Measurements from ENCODE around the gene PLEKHA8. TPM values are rescaled to one million over a fixed set of nuclear protein-coding genes. Genes with fewer than 3 reads are reported as not detected.
A peak's percentile ranks its signal among the peaks of the same experiment; 100 is the strongest.

Gene PLEKHA8
- total RNA-seq, 1 experiment from 2014 or later = 38.1 TPM

GRCh38 chr7:30022991-30023390, 5.2 kb upstream of the PLEKHA8 start:
- POLR2A ChIA-PET = no interaction called here
- H3K27ac Mint-ChIP-seq = no peak overlapping the region
- no peaks in the 10 kb centered on the region for H3K9me3 Mint-ChIP-seq
- TF ChIP-seq IRF1 (CRISPR knock-in tag; IDR thresholded peaks at IDR 0.05) (no peak), E2F4 (CRISPR knock-in tag; IDR thresholded peaks at IDR 0.05; ENCODE audit: borderline replicate concordance, low read depth) (no peak), ATF3 (CRISPR knock-in tag; conservative IDR thresholded peaks at IDR 0.05) (no peak), ZNF416 (CRISPR knock-in tag; IDR thresholded peaks at IDR 0.05) (no peak), ZNF396 (CRISPR knock-in tag; IDR thresholded peaks at IDR 0.05; ENCODE audit: borderline replicate concordance) (no peak)
- TF ChIP-seq, protein P1, sequence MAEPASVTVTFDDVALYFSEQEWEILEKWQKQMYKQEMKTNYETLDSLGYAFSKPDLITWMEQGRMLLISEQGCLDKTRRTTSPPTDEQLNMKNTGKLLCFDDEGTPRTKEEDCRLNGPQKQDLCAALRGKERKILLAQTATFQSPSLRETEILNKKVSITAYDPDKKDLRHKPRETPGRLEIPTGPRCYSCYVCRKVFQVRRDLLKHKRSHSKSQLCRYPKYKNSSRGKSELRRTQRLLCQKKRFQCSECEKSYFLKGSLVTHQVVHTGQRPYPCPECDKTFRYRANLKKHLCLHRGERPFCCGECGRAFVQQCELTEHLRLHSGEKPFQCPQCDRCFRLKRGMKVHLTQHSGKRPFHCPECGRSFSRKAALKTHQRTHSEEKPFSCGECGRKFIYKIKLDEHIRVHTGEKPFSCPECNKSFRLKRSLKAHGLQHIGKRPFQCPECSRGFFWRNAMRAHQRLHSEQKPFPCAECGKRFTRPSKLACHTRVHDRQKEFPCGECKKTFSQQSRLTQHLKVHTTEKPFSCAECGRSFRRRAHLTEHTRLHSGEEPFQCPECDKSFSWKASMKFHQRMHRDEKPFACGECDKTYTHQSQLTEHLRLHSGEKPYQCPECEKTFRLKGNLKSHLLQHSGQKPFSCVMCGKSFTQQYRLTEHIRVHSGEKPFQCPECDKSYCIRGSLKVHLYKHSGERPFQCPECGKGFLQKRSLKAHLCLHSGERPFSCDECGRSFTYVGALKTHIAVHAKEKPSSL (CRISPR knock-in tag; conservative IDR thresholded peaks at IDR 0.05) = no peak
- no peaks in the 10 kb centered on the region for H3K27me3 Mint-ChIP-seq (ENCODE audit: low read depth)
- DNase-seq (ENCODE audit: low spot score) (no peak), ATAC-seq (no peak)
- peaks cover 30% of the 10 kb centered on the region for H3K4me1 Mint-ChIP-seq
- peak overlapping the region; percentile 40; the same call in 1 of the 2 replicates for H3K4me3 Mint-ChIP-seq
- H3K36me3 Mint-ChIP-seq = peaks cover 21% of the 10 kb centered on the region
- CTCF ChIA-PET = interaction anchor here (0.8 kb wide), 1 partner anchor 11 kb away, joined by 3 read pairs; no protein-coding TSS in a partner anchor

- peak overlapping the region; percentile 40 for H3K4me3 Mint-ChIP-seq
- no peaks in the 10 kb centered on the region for H3K9me3 Mint-ChIP-seq
- DNase-seq (ENCODE audit: low spot score) (no peak), ATAC-seq (no peak)
- ChIA-PET CTCF (interaction anchor here (0.8 kb wide), 1 partner anchor 11 kb away, joined by 3 read pairs; no protein-coding TSS in a partner anchor), POLR2A (no interaction called here)
- peaks cover 16% of the 10 kb centered on the region for H3K36me3 Mint-ChIP-seq
- peaks cover 30% of the 10 kb centered on the region for H3K4me1 Mint-ChIP-seq
- TF ChIP-seq, protein P2, sequence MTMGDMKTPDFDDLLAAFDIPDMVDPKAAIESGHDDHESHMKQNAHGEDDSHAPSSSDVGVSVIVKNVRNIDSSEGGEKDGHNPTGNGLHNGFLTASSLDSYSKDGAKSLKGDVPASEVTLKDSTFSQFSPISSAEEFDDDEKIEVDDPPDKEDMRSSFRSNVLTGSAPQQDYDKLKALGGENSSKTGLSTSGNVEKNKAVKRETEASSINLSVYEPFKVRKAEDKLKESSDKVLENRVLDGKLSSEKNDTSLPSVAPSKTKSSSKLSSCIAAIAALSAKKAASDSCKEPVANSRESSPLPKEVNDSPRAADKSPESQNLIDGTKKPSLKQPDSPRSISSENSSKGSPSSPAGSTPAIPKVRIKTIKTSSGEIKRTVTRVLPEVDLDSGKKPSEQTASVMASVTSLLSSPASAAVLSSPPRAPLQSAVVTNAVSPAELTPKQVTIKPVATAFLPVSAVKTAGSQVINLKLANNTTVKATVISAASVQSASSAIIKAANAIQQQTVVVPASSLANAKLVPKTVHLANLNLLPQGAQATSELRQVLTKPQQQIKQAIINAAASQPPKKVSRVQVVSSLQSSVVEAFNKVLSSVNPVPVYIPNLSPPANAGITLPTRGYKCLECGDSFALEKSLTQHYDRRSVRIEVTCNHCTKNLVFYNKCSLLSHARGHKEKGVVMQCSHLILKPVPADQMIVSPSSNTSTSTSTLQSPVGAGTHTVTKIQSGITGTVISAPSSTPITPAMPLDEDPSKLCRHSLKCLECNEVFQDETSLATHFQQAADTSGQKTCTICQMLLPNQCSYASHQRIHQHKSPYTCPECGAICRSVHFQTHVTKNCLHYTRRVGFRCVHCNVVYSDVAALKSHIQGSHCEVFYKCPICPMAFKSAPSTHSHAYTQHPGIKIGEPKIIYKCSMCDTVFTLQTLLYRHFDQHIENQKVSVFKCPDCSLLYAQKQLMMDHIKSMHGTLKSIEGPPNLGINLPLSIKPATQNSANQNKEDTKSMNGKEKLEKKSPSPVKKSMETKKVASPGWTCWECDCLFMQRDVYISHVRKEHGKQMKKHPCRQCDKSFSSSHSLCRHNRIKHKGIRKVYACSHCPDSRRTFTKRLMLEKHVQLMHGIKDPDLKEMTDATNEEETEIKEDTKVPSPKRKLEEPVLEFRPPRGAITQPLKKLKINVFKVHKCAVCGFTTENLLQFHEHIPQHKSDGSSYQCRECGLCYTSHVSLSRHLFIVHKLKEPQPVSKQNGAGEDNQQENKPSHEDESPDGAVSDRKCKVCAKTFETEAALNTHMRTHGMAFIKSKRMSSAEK (CRISPR knock-in tag; IDR thresholded peaks at IDR 0.05; ENCODE audit: borderline replicate concordance) = no peak
- TF ChIP-seq FOXK1 (CRISPR knock-in tag; IDR thresholded peaks at IDR 0.05) = no peak
- no peak for TF ChIP-seq ZNF263 (CRISPR knock-in tag; IDR thresholded peaks at IDR 0.05; ENCODE audit: low read depth)
- H3K27me3 Mint-ChIP-seq (ENCODE audit: low read depth) = no peaks in the 10 kb centered on the region
- no peak overlapping the region for H3K27ac Mint-ChIP-seq
These were observed 4.7 kb upstream of the PLEKHA8 start for GRCh38 chr7:30023524-30023923.

- ATAC-seq = peak; percentile 89
- CTCF ChIA-PET = interaction anchor here (1.0 kb wide), 1 partner anchor 9 kb away, joined by 3 read pairs; no protein-coding TSS in a partner anchor
- DNase-seq (ENCODE audit: low spot score) = peak; percentile 96
- H3K4me3 Mint-ChIP-seq = no peak within 1 kb of the TSS; the same call in 1 of the 2 replicates
- POLR2A ChIA-PET = interaction anchor here (1.7 kb wide), 1 partner anchor 38 kb away, joined by 5 read pairs; no protein-coding TSS in a partner anchor
- no peaks in the 10 kb centered on the region for H3K27me3 Mint-ChIP-seq (ENCODE audit: low read depth)
- H3K9me3 Mint-ChIP-seq = no peaks in the 10 kb centered on the region
- H3K36me3 Mint-ChIP-seq = peaks cover 15% of the 10 kb centered on the region
- peaks cover 30% of the 10 kb centered on the region for H3K4me1 Mint-ChIP-seq
- H3K27ac Mint-ChIP-seq = peak within 1 kb of the TSS; percentile 98
- TF ChIP-seq MXD4 (CRISPR knock-in tag; IDR thresholded peaks at IDR 0.05; ENCODE audit: borderline replicate concordance) (no peak), GTF2I (CRISPR knock-in tag; conservative IDR thresholded peaks at IDR 0.05) (no peak), JUN (CRISPR knock-in tag; IDR thresholded peaks at IDR 0.05) (no peak), ZNF423 (CRISPR knock-in tag; IDR thresholded peaks at IDR 0.05) (0 out of 2 replicates have a peak, but pooled peaks have one; percentile 9), NFYB (CRISPR knock-in tag; conservative IDR thresholded peaks at IDR 0.05; ENCODE audit: low read depth) (peak; percentile 91), ZNF232 (CRISPR knock-in tag; IDR thresholded peaks at IDR 0.05) (0 out of 2 replicates have a peak, but pooled peaks have one; percentile 18), GABPB1 (CRISPR knock-in tag; IDR thresholded peaks at IDR 0.05) (peak; percentile 37; the same call in 1 of the 2 replicates), ETV6 (CRISPR knock-in tag; IDR thresholded peaks at IDR 0.05) (peak; percentile 34)
- TF ChIP-seq, protein P3, sequence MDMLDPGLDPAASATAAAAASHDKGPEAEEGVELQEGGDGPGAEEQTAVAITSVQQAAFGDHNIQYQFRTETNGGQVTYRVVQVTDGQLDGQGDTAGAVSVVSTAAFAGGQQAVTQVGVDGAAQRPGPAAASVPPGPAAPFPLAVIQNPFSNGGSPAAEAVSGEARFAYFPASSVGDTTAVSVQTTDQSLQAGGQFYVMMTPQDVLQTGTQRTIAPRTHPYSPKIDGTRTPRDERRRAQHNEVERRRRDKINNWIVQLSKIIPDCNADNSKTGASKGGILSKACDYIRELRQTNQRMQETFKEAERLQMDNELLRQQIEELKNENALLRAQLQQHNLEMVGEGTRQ (CRISPR knock-in tag; IDR thresholded peaks at IDR 0.05) = peak; percentile 17; the same call in 1 of the 2 replicates
These were observed 1.8 kb upstream of the PLEKHA8 start, which contains the start of gene FKBP14 for GRCh38 chr7:30026229-30027064. TSS of gene FKBP14 (minus strand) at chr7:30026702. CDS start at chr7:30026508, 194 bp downstream.
